Eye (tissue), 1 donor: ENCODE data around the gene GPC5.
A peak's percentile ranks its signal among the peaks of the same experiment; 100 is the strongest.
"Not testable (repeated sequence)": the region's sequence is repeated elsewhere in the genome, so short reads cannot be mapped to it uniquely, and the experiment has no call there.

Experiments
- DNase-seq: peaks from one replicate; pipeline ENCODE4 v3.0.0-alpha.2; 2015

Gene GPC5

DNA sequence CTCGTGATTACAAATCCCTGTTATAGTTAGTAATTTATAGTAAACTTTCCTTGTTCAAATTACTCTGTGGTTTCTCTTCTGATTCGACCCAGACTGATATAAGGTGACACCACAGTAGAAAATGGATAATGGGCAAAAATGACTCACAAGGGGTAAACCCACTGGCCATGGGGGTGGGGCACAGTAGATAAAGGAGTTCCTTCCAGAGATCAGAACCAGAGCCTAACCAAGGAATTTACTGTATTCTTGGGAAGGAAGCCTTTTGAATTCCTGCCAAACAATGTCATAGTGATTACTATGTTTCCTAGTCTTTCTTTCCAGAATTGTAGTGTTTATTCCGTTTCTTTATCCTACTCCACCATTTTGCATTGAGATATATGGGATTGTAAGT, 29.0 kb upstream of the GPC5 start:
- DNase-seq: no peak

DNA sequence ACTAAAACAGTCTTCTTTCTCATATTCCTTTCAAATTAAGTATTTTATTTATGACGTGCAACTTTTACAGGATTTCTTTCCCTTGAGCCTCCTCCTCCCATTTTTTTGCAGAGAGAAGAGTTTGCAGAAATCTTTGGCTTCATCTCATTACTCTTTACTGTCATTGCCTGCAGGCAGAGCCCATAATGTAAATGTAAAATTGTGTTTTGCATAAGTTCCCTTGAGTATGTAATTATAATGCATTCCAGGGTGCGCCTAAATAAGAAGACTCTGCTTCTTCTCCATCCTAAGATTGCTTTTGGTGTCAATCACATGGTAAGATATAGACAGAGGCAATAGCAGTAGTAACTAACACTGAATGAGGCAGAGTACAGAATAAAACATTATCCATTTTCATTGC, 27.9 kb upstream of the GPC5 start:
- DNase-seq: no peak

DNA sequence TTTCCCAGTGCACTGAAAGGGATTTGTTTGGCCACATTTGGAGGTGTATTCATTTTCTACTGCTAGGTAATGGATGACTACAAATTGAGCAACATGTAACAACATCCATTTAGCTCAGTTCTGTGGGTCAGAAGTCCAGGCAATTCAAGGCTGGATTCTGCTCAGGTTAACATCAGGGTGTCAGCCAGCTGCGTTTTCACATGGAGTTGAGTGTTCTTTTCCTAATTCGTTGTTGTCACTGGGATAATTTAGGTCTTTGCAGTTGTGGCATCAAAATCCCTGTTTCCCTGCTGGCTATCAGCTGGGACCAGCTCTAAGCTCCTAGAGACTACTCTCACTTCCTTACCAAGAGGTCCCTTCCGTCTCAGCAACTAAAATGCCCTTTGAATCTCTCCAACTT, 25.5 kb upstream of the GPC5 start:
- DNase-seq: no peak

DNA sequence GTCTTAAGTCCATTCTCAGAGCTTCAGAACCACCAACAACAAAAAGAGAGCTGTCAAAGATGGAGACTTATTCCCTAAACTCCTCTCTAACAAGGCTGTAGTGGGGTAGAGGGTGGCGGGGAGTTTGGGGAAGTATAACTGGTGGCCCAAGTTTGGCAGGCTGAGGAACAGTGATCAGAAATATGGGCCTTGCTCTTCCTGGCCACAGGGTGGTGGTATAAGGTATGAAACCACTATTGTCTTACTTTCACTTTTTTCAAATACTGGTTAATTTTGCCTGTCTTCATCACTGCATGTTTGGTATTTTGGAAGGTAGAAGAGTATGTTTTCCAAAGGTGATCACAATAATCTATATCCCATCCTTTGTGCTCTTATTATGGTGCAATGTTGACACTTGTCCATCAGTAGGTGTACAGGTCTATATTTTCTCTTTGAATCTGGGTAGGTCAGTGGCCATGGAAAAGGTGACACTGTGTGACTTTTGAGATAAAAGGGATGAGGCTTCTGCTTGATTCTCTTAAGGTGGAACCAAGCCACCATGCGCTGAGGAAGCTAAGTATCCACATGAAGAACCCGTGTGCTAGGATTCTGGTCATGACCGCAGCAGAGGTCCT, 23.2 kb upstream of the GPC5 start:
- no peak for DNase-seq

DNA sequence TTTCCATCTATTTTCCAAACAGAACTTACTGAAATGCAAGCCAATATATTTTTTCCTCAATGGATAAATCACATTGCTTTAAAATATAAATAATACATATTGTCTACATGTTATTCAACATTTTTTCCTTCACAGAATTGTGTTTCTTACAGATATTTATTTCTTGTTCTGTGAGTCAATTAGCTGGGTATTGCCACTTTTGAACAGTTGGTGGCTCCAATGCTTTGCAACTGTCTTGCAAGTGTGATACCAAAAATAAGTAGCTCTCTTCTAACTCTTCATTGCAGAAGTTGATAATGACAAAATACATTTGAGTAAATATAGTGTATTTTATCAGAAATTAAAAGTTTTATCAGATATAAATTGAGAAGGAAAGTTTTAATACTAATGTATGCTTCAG, 17.1 kb upstream of the GPC5 start:
- DNase-seq: peak; percentile 46

DNA sequence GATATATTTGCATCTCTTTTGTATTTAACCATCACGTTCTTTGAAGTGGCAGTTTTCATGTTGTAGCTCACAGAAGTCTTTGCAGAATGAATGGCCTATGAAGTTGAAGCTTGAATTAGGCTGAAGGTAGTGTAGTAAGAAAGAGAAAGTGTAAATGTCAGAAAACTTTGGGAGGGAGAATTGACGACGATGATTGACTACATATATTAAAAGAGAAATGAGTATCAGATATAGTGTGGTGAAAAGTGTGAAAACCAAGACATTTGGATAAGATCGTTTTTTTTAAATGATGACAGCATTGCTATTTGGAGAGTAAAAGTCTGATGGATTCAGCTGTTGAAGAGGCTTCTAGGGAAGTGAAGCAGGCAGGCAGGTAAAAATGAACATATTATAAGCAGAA, 14.6 kb upstream of the GPC5 start:
- DNase-seq: no peak

DNA sequence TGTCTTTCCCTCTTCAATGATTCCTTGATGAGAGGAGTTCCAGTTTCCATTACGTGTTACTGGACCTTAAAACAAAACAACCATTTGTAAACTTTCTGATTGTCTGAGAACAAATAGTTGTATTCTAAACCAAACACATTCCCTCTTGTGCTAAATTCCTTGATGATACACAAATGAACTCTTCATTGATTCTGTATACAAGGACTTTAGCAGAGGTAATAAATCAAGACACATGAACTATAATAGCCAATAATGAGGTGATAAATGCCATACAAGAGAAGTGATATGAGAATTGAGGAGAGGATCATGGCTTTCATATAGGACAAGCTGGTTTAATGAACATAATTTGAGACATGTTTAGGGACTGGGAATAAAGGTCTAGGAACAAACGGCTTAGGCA, 13.5 kb upstream of the GPC5 start:
- DNase-seq: no peak

DNA sequence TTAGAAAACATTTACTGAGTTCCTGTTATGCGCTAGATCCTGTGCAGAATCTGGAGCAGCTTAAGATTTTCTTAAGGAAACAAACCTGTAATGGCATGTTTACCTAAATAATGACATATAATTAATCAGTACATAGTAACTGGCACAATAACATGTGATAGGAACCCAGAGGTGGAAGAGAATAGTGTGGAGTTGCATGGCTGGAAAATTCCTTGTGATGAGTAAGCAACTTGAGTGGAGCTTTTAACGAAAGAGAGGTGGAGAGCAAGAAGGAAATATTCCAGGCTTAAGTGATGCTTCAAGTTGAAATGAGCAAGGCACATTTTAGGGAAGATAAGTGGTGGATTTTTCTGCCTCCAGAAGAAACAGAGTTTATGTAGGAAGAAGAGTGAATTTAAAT, 9.2 kb upstream of the GPC5 start:
- DNase-seq: no peak

DNA sequence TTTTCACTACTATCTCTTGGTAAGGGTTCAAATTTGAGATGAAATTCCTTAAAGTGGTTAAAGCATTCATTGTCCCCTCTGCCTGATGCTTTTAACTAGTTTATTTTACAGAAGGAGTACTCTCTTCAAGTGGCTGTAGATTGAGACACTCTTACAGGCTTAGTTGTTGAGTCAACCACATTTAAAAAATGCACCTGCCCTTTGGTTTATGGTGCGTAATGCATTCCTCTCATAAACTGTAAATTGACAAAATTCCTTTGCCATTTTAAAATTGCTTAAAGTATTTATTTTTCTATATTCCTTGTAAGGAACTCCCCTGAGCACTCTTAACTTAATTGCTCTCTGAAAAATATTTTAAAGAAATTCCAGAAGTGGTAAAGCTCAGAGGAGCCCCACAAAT, 826 bp upstream of the GPC5 start:
- no peak for DNase-seq

DNA sequence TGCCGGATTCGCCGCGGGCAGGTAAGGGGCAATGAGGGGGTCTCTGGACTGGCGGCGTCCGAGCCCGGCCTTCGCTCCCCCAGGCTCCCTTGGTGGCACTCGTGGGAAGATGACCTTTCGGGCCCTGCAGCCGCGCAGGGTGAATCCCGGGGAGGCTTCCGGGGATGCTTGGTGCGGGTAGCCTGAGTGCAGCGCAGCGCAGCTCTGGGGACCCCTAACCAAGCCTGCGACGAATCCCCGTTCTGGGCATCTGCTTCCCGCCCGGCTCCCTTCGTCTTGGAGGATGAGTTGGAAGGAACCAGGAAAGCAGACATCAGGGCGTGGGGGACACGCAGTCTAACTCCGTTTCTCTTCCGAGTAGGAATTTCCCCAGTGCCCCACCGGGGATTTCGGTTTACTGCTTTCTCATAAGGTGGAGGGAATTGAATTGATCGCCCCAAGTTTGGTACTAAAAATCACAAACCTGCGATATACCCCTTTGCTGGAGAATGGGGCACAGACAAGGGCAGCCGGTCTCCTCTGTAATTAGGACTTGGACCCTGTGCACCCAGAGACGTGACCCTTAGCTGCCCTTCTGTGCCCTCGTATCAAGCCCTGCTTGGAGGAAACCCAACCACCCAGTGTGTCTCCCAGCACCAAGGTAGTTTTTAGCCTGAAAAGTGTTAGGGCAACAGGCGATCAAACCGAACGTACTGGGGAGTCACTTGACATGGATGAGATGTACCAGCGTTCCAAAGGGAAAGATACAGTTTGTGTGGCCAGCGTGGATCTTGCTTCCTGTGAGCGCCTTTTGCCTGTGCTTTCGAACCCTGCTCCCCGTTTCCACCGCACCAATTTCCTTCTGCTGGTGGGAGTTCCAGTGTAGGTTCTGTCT, 1.0 kb downstream of the GPC5 start:
- DNase-seq: peak; percentile 24

DNA sequence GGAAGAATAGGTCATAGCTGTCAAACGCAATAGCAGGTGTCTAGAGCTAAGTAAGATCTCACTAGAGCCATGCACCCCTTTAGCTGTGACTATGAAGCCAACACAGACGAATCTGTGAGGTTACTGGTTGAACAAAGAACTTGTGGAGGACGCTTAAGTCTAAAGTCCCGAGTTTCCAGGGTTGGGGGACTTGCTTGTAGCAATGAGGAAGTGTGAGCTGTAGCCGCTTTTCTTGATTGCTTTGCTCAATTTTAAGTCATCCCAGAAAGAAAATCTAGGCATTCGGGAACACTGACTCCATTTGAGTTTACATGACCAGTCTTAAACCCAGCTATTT, 1.6 kb downstream of the GPC5 start:
- no peak for DNase-seq

DNA sequence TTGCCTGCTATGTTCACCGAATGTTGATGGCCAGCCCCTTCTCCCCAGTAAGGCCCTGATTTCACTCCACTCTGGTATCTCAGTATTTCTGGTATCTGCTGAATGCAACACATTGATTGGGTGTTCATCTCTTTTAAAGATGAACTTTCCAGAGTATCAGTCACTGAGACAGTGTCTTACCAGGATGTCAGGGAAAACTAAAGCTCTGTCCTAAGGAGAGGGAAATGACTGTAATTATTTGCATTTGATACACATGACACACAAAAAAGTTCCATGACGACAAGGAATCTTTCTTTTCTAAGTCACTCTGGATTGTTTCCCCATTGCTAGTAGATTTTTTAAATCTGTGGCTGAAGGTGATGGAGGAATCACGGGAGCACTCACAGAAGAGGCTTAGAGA, 2.2 kb downstream of the GPC5 start:
- no peak for DNase-seq

DNA sequence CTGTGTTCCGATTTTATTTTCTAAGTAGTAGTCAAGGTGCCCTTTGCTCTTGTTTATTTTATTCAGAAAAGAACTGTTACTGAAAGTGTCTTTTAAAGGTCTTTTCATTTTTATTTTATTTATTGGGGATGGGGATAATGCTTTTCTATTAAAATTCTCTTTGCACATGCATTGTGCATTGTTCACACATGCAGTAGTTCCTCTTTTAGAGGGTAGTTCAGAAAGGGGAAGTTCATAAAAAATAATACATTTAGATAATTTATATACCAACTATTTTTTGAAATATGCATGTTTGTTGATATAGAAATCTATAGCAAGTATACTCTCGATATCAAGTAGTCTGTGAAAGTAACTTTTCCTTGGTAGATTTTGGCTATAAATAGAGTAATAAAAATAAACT, 3.5 kb downstream of the GPC5 start:
- DNase-seq: no peak

DNA sequence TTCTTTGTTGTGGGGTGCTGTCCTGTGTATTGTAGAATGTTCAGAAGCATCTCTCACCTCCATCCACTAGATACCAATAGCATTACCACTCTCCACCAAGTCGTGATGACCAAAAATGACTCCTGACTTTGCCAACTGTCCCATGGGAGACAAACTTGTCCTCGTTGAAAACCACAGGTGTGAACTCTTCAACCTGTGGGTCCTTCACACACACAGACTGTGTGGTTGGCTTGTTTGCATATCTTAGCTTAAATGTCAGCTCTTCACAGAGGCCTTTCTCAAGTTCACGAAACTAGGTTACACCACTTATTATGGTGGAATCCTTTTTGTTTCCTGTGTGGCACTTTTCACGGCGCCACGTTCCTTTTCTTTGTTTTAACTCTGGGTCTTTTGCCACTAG, 6.8 kb downstream of the GPC5 start:
- no peak for DNase-seq

DNA sequence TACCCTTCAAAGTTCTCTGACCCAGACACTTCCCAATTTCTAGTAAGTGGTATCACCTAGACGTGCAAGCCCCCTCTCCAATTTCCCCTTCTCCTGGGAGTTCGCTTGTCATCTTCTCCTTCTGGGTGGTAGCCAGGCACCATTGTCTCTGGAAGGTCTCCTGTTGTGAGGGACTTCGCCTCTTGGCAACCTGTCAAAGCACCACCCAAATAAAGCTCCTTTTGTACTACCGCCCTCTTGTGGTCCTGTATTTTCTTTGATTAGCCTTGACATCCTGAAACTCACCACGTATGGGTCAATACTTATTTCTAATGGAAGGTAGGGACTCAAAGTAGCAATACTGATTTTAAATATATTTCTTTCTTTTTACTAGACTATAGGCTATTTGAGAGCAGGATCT, 8.2 kb downstream of the GPC5 start:
- DNase-seq: no peak

DNA sequence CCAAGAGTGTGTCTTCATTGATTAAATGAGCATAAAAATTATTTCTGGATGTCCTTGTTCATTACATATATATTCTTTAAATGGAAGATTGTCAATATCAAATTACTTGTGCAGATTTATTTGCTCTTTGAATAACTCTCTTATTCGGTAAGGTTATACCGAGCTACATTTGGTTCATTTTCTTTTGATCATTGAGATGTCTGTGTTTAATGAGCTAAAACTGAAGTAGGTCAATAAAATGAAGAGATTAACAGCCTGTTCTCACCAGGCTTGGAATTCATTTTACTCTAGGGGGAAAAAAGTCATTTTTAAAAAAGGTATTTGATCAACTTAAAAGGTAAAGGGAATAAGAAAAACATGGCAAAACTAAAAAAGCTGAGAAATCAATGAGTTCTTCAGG, 10.6 kb downstream of the GPC5 start:
- DNase-seq: no peak

DNA sequence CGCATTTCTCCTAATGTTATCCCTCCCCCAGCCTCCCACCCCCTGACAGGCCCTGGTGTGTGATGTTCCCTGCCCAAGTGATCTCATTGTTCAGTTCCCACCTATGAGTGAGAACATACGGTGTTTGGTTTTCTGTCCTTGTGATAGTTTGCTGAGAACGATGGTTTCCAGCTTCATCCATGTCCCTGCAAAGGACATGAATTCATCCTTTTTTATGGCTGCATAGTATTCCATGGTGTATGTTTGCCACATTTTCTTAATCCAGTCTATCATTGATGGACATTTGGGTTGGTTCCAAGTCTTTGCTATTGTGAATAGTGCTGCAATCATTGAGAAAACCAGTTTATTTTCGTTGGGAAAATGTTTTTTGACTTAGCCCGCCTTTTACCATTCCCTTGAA, 18.2 kb downstream of the GPC5 start:
- not testable (repeated sequence) for DNase-seq

DNA sequence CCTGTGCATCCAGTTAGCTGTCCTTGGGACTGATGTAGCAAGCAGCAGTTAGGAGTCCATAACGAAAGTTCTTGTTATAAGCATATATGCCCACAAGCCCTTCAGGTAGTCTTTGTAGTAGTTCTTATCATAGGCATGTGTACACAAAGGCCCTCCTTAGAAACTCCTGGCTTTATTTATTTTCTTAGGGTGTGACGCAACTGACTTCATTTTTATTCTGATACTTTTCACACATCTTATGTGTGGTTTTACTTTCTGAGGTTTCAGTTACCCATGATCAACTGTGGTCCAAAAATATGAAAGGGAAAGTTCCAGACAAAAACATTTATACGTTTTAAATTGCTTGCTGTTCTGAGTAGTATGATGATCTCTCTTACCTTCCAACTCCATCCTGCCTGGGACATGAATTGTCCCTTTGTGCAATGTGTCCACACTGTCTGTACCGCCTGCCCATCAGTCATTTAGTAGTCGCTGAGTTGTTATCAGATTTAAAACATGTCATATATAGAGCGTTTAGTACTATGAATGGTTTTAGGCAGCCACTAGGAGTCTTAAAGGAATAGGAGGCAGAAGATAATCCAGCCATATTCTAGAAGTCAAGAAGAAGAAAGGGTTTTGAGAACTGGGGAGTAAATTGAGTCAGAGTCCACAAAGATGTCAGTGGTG, 19.4 kb downstream of the GPC5 start:
- DNase-seq: no peak

DNA sequence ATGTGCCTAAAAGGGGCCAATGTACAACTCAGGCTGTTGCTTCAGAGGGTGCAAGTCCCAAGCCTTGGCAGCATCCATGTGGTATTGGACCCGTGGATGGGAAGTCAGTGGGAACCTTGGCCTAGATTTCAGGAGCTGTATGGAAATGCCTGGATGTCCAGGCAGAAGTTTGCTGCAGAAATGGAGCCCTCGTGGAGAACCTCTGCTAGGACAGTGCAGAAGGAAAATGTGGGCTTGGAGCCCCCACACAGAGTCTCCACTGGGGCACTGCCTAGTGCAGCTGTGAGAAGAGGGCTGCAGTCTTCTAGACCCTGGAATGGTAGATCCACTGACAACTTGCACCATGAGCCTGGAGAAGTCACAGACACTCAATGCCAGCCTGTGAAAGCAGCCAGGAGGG, 28.5 kb downstream of the GPC5 start:
- no peak for DNase-seq

DNA sequence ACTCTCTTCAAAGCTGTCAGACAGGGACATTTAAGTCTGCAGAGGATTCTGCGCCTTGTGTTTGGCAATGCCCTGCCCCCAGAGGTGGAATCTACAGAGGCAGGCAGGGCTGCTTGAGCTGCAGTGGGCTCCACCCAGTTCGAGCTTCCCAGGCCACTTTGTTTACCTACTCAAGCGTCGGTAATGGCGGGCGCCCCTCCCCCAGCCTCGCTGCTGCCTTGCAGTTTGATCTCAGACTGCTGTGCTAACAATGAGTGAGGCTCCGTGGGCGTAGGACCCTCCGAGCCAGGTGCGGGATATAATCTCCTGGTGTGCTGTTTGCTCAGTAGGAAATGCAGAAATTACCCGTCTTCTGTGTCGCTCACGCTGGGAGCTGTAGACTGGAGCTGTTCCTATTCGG, 40.3 kb downstream of the GPC5 start:
- DNase-seq: not testable (repeated sequence)

DNA sequence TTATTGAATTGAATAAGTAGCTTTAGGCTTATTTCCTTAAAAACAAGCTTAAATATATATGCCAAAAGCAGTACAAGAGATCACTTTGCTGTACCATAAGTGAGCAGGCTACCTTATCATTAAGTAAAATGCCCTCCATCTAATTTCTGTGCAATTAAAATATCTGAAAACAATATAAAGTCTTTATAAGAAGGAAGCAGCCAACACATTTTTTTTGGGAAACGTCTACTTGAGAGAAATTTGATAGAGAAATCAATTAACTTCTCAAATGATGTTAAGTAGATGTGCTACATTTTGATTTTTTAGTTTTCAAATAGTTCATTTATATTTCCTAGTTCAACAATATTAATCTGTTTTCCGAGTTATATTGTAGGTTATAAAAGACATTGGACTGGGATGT, 52.5 kb downstream of the GPC5 start:
- DNase-seq: no peak

DNA sequence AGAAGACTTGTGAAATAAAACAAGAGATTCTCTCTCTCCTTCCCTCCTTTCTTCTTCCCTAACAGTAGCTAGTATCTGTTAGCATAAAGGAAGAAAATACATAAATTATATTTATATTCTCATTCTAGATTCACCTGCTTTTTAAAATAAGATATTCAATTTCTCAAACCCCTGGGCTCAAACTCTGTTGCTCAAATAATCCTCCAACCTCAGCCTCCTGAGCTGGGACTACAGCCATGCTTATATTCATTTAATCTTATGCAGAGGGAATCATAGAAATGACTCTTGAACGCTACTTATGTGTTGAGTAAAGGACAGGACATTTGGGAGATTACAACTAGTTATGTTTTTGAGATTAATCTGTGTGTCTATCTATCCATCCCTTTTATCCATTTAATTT, 56.2 kb downstream of the GPC5 start:
- DNase-seq: no peak

DNA sequence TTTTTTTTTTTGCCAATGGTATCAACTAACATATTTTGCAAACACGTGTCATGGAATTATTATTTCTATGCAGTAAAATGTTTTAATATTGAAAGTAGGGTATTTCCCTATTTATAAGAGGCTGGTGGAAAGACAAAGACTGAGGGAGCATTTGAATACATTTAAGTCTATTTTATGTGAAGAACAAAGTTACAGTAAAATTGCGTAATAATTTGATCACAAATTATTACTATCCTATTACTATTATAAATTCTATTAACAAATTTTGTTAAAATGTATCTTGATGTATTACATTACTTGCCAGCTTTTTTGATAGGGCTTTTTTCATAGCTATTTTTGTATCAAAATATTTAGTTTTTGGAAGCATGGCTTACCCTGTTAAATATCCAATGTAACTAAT, 58.4 kb downstream of the GPC5 start:
- DNase-seq: no peak

DNA sequence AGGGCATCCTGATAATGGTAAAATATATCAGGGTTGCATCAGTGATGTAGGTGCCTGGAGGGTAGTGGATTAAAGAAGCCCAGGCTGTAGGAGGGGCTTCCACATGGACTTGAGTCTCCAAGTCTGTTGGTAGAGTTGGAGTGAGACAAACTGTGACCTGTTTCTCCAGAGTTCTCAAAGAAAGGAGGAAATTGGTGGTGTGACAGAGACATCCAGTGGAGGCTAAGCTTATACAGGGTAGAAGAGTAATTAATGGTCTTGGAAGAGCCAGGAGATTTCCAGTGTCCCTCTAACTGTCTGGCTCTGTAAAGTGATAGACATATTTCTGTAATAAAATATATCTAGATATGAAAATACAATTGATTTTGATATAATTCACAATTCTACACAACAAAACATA, 61.1 kb downstream of the GPC5 start:
- no peak for DNase-seq

DNA sequence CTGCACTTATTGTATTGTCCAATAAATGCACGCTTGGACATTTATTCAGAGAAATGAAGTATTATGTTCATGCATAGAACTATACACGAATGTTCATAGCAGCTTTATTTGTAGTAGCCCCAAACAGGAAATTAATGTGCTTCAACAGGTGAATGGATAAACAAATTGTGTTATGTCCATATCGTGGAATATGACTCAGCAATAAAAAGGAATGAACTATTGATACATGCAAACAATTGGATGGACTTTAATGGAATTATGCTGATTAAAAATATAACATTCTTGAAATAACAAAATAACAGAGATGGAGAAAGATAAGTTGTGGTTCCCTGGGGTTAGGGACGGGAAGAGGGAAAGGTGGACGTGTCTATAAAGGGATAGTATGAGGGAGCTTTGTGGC, 65.9 kb downstream of the GPC5 start:
- no peak for DNase-seq
